ENCODE measurements around the gene MMP25.
"Not testable (repeated sequence)": the region's sequence is repeated elsewhere in the genome, so short reads cannot be mapped to it uniquely, and the experiment has no call there.

DNA sequence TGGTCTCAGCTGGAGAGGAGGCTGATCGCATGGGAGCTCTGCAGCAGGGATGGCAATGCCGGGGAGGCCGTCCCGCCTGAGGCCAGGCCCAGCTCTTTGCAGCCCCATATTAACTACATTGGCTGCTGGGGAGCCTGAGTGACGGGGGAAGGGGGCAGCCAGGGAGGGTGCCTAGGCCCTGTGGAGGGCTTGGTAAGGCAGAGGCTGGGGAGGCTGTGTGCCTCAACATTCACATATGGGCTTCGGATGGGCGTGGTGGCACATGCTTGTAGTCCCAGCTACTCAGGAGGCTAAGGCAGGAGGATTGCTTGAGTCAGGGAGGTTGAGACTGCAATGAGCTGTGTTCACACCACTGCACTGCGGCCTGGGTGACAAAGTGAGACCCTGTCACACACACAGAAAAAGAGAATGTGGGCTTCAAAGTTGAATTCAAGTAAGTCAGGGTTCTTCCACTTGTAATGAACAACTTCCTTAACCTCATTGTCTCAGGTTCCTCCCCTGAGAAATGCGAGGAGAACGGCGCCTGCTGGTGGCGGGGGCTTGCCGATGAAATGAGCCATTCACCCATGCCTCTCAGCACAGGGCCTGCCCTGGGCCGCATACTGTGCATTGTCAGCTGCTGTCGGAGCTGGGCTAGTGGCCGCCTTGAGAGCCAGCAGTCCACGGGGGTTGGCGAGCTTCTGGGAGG lies 26.4 kb downstream of the MMP25 start:
- TF ChIP-seq, protein P1, sequence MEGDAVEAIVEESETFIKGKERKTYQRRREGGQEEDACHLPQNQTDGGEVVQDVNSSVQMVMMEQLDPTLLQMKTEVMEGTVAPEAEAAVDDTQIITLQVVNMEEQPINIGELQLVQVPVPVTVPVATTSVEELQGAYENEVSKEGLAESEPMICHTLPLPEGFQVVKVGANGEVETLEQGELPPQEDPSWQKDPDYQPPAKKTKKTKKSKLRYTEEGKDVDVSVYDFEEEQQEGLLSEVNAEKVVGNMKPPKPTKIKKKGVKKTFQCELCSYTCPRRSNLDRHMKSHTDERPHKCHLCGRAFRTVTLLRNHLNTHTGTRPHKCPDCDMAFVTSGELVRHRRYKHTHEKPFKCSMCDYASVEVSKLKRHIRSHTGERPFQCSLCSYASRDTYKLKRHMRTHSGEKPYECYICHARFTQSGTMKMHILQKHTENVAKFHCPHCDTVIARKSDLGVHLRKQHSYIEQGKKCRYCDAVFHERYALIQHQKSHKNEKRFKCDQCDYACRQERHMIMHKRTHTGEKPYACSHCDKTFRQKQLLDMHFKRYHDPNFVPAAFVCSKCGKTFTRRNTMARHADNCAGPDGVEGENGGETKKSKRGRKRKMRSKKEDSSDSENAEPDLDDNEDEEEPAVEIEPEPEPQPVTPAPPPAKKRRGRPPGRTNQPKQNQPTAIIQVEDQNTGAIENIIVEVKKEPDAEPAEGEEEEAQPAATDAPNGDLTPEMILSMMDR (IDR thresholded peaks at IDR 0.05; ENCODE audit: low read depth, low read length), result not testable (repeated sequence)
- not testable (repeated sequence) for TF ChIP-seq EZH2phosphoT487 (IDR thresholded peaks at IDR 0.05; ENCODE audit: low read depth)

Data from OCI-LY3 (cell line).